ENCODE data around the gene NOP9.
A peak's percentile ranks its signal among the peaks of the same experiment; 100 is the strongest.

Gene NOP9

DNA sequence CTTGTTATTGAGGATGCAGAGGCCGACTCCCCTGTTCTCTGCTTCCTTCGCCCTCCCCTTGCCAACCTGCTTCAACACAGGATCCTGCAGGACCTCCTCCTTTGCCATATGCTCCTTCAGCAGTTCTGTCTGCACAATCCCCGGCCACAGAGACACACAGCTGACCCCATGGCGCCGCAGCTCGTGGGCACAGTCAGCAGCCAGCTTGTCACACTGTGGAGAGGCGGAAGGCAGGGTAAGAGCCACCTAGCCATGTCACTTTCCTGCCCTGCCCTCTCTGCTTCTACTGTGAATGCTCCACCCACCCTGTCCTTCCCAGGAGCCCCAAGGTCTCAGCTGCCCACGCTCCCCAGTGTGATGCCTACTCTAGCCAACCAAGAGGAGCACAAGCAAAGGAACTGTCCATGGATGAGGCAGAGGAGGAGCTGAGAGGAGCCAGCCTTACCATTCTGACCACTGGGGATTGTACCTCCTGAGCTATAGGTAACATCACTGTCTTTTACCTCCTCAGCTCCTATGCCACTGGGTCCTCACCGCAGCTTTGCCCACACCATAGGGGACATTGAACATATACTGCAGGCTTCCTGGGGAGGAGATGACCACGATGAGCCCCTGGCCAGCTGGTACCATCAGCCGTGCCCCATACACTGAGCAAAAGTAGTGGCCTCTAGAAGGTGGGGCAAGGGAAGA is 7.4 kb upstream of the NOP9 start:
- H3K27ac ChIP-seq (ENCODE audit: low read depth in 2 of 2, low read length in 2 of 2): no peak overlapping the region
- H3K4me3 ChIP-seq (ENCODE audit: low read length in 2 of 2): no peak overlapping the region
- H3K36me3 ChIP-seq (ENCODE audit: control insufficient read depth in 2 of 2, insufficient read depth in 2 of 2, low read length in 2 of 2): peaks cover 41 to 50% of the 10 kb centered on the region in 2 donors
- no peaks in the 10 kb centered on the region for H3K9me3 ChIP-seq (ENCODE audit: control insufficient read depth in 2 of 2, low read length in 2 of 2)
- no peaks in the 10 kb centered on the region for H3K4me1 ChIP-seq (ENCODE audit: control insufficient read depth in 2 of 2, insufficient read depth in 2 of 2, low read length in 2 of 2)
- H3K9ac ChIP-seq (ENCODE audit: low read depth in 1 of 2, low read length in 2 of 2): no peak overlapping the region
- H3K27me3 ChIP-seq (ENCODE audit: control insufficient read depth in 2 of 2, insufficient read depth in 2 of 2, low read length in 2 of 2): no peaks in the 10 kb centered on the region

GRCh38 chr14:24293525-24293924 is 6.1 kb upstream of the NOP9 start:
- H3K9me3 ChIP-seq (ENCODE audit: control insufficient read depth in 2 of 2, low read length in 2 of 2): no peaks in the 10 kb centered on the region
- no peak overlapping the region for H3K9ac ChIP-seq (ENCODE audit: low read depth in 1 of 2, low read length in 2 of 2)
- H3K27me3 ChIP-seq (ENCODE audit: control insufficient read depth in 2 of 2, insufficient read depth in 2 of 2, low read length in 2 of 2): no peaks in the 10 kb centered on the region
- peaks cover 0 to 4% of the 10 kb centered on the region in 2 donors for H3K4me1 ChIP-seq (ENCODE audit: control insufficient read depth in 2 of 2, insufficient read depth in 2 of 2, low read length in 2 of 2)
- H3K4me3 ChIP-seq (ENCODE audit: low read length in 2 of 2): no peak overlapping the region
- peaks cover 41 to 50% of the 10 kb centered on the region in 2 donors for H3K36me3 ChIP-seq (ENCODE audit: control insufficient read depth in 2 of 2, insufficient read depth in 2 of 2, low read length in 2 of 2)
- H3K27ac ChIP-seq (ENCODE audit: low read depth in 2 of 2, low read length in 2 of 2): no peak overlapping the region

- Histone ChIP-seq H3K4me3 (ENCODE audit: low read length in 2 of 2) (no peak overlapping the region), H3K4me1 (ENCODE audit: control insufficient read depth in 2 of 2, insufficient read depth in 2 of 2, low read length in 2 of 2) (peaks cover 18% of the 10 kb centered on the region in 2 donors), H3K9ac (ENCODE audit: low read depth in 1 of 2, low read length in 2 of 2) (no peak overlapping the region), H3K9me3 (ENCODE audit: control insufficient read depth in 2 of 2, low read length in 2 of 2) (no peaks in the 10 kb centered on the region), H3K36me3 (ENCODE audit: control insufficient read depth in 2 of 2, insufficient read depth in 2 of 2, low read length in 2 of 2) (peaks cover 20 to 32% of the 10 kb centered on the region in 2 donors), H3K27me3 (ENCODE audit: control insufficient read depth in 2 of 2, insufficient read depth in 2 of 2, low read length in 2 of 2) (no peaks in the 10 kb centered on the region), H3K27ac (ENCODE audit: low read depth in 2 of 2, low read length in 2 of 2) (no peak overlapping the region)
Observed at GRCh38 chr14:24296341-24297157, 3.1 kb upstream of the NOP9 start.

DNA sequence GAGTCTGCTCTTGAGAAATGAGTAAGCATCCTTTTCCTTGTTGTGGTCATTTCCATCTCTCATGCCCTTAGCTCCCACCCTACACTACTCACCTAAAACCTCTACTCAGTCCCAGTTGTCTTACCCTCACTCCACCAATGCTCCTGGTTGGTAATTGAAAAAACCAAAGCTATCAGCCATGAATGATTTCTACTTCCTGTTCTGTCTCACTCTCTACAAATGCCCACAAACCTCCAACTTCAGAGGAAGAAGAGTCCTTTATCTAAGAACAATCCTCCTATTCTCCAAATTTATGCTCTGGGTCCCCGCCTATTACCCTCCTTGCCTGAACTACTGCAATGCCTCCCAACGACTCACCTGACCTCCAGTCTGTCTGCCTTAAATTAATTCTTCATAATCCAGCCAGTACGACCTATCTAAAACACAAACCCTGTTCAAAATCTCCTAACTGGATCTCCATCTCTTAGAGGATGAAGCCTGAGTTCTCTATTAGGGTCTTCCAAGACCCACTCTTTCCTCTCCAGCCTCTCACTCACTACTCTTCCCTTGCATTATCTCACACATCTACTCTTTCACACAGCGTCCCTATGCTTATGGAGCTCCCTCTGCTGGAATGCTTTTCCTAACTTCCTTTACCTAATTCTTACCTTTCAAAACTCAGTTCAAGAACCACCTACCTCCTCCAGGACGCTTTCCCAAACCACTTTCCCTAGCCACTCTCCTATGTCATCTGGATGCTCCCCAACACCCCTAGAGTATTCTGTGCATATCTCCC is 2.3 kb upstream of the NOP9 start:
- H3K4me1 ChIP-seq (ENCODE audit: control insufficient read depth in 2 of 2, insufficient read depth in 2 of 2, low read length in 2 of 2): peaks cover 18% of the 10 kb centered on the region in 2 donors
- peaks cover 24 to 32% of the 10 kb centered on the region in 2 donors for H3K36me3 ChIP-seq (ENCODE audit: control insufficient read depth in 2 of 2, insufficient read depth in 2 of 2, low read length in 2 of 2)
- H3K9me3 ChIP-seq (ENCODE audit: control insufficient read depth in 2 of 2, low read length in 2 of 2): no peaks in the 10 kb centered on the region
- no peaks in the 10 kb centered on the region for H3K27me3 ChIP-seq (ENCODE audit: control insufficient read depth in 2 of 2, insufficient read depth in 2 of 2, low read length in 2 of 2)
- peak overlapping the region in 1 of 2 donors; percentile 27 for H3K27ac ChIP-seq (ENCODE audit: low read depth in 2 of 2, low read length in 2 of 2)
- no peak overlapping the region for H3K9ac ChIP-seq (ENCODE audit: low read depth in 1 of 2, low read length in 2 of 2)
- H3K4me3 ChIP-seq (ENCODE audit: low read length in 2 of 2): no peak overlapping the region

- peak overlapping the region; percentile 84 to 91 for H3K4me3 ChIP-seq (ENCODE audit: low read length in 2 of 2)
- peak overlapping the region; percentile 90 to 91 for H3K27ac ChIP-seq (ENCODE audit: low read depth in 2 of 2, low read length in 2 of 2)
- peak overlapping the region; percentile 93 to 94 for H3K9ac ChIP-seq (ENCODE audit: low read depth in 1 of 2, low read length in 2 of 2)
- no peaks in the 10 kb centered on the region for H3K27me3 ChIP-seq (ENCODE audit: control insufficient read depth in 2 of 2, insufficient read depth in 2 of 2, low read length in 2 of 2)
- H3K9me3 ChIP-seq (ENCODE audit: control insufficient read depth in 2 of 2, low read length in 2 of 2): no peaks in the 10 kb centered on the region
- H3K36me3 ChIP-seq (ENCODE audit: control insufficient read depth in 2 of 2, insufficient read depth in 2 of 2, low read length in 2 of 2): peaks cover 32 to 37% of the 10 kb centered on the region in 2 donors
- H3K4me1 ChIP-seq (ENCODE audit: control insufficient read depth in 2 of 2, insufficient read depth in 2 of 2, low read length in 2 of 2): peaks cover 18% of the 10 kb centered on the region in 2 donors
Observed at GRCh38 chr14:24298892-24299254, 777 bp upstream of the NOP9 start.

- Histone ChIP-seq H3K27ac (ENCODE audit: low read depth in 2 of 2, low read length in 2 of 2) (peak overlapping the region; percentile 90 to 91), H3K36me3 (ENCODE audit: control insufficient read depth in 2 of 2, insufficient read depth in 2 of 2, low read length in 2 of 2) (peaks cover 46 to 50% of the 10 kb centered on the region in 2 donors), H3K4me3 (ENCODE audit: low read length in 2 of 2) (peak overlapping the region; percentile 84 to 91), H3K9ac (ENCODE audit: low read depth in 1 of 2, low read length in 2 of 2) (peak overlapping the region; percentile 80 to 94), H3K4me1 (ENCODE audit: control insufficient read depth in 2 of 2, insufficient read depth in 2 of 2, low read length in 2 of 2) (peaks cover 18% of the 10 kb centered on the region in 2 donors), H3K27me3 (ENCODE audit: control insufficient read depth in 2 of 2, insufficient read depth in 2 of 2, low read length in 2 of 2) (no peaks in the 10 kb centered on the region), H3K9me3 (ENCODE audit: control insufficient read depth in 2 of 2, low read length in 2 of 2) (no peaks in the 10 kb centered on the region)
Observed at GRCh38 chr14:24300326-24300980, 803 bp downstream of the NOP9 start.

DNA sequence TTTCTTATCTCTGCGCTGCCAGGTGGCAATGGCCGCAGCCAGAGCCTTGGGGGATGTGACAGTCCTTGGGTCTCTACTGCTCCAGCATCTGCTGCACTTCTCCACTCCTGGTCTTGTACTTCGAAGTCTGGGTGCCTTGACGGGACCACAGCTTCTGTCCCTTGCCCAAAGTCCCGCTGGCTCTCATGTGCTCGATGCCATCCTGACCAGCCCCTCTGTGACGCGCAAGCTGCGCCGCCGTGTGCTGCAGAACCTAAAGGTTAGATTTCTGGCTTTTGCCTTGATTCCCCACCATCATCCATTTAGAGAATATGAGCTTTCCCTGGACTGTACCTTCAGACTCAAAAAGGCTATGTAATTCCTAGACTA is 4.4 kb downstream of the NOP9 start:
- H3K36me3 ChIP-seq (ENCODE audit: control insufficient read depth in 2 of 2, insufficient read depth in 2 of 2, low read length in 2 of 2): peaks cover 50 to 57% of the 10 kb centered on the region in 2 donors
- H3K4me1 ChIP-seq (ENCODE audit: control insufficient read depth in 2 of 2, insufficient read depth in 2 of 2, low read length in 2 of 2): peaks cover 29% of the 10 kb centered on the region in 2 donors
- H3K9me3 ChIP-seq (ENCODE audit: control insufficient read depth in 2 of 2, low read length in 2 of 2): no peaks in the 10 kb centered on the region
- H3K27ac ChIP-seq (ENCODE audit: low read depth in 2 of 2, low read length in 2 of 2): no peak overlapping the region
- H3K4me3 ChIP-seq (ENCODE audit: low read length in 2 of 2): no peak overlapping the region
- no peak overlapping the region for H3K9ac ChIP-seq (ENCODE audit: low read depth in 1 of 2, low read length in 2 of 2)
- no peaks in the 10 kb centered on the region for H3K27me3 ChIP-seq (ENCODE audit: control insufficient read depth in 2 of 2, insufficient read depth in 2 of 2, low read length in 2 of 2)

- Histone ChIP-seq H3K27me3 (ENCODE audit: control insufficient read depth in 2 of 2, insufficient read depth in 2 of 2, low read length in 2 of 2) (no peaks in the 10 kb centered on the region), H3K36me3 (ENCODE audit: control insufficient read depth in 2 of 2, insufficient read depth in 2 of 2, low read length in 2 of 2) (peaks cover 42 to 49% of the 10 kb centered on the region in 2 donors), H3K9me3 (ENCODE audit: control insufficient read depth in 2 of 2, low read length in 2 of 2) (no peaks in the 10 kb centered on the region), H3K27ac (ENCODE audit: low read depth in 2 of 2, low read length in 2 of 2) (peak overlapping the region; percentile 66 to 79), H3K4me1 (ENCODE audit: control insufficient read depth in 2 of 2, insufficient read depth in 2 of 2, low read length in 2 of 2) (peaks cover 31 to 40% of the 10 kb centered on the region in 2 donors), H3K9ac (ENCODE audit: low read depth in 1 of 2, low read length in 2 of 2) (peak overlapping the region; percentile 10 to 15), H3K4me3 (ENCODE audit: low read length in 2 of 2) (peak overlapping the region in 1 of 2 donors; percentile 59)
Observed at GRCh38 chr14:24307156-24307574, 7.5 kb downstream of the NOP9 start.

DNA sequence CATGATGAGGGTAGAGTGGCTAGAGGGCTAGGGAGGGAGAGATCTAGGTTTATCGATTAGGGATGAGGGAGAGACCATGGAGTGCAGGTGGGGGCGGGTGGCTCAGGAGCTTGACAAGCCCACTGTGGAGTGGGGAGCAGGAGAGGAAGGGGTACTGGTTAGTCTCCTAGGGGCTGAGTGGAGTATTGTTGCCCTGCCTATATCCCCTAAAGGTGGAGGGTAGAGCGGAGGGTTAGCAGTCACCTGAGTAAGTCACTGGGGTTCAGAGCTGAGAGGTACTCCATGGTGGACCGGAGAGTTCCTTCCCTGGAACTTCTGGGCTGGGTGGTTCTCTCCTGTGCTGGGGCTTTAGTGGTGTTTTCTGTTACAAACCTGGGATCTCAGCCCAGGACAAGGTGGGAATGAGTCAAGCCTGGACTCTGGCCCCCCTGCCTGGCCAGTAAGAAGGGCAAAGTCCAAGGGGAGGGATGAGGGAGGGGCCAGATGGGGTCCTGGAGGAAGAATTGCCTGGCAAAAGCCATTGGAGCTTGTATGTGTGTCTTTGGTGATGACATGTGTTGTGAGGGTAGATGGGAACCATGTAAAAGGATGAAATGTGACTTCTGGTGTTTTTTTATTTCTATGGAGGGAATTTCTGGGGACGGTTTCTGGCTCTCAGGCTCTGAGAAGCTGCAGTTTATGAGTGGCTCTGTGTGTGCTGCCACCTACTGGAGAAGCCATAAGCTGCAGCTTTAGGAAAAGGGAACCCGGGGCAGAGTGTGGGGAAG is 8.1 kb downstream of the NOP9 start, which contains the start of gene CIDEB:
TSS of gene CIDEB (minus strand) at position 403 of the 767 bp plus-strand sequence. CDS start at position 284, 119 bp downstream.
- peak within 1 kb of the TSS; percentile 66 to 79 for H3K27ac ChIP-seq (ENCODE audit: low read depth in 2 of 2, low read length in 2 of 2)
- peak within 1 kb of the TSS; percentile 10 to 15 for H3K9ac ChIP-seq (ENCODE audit: low read depth in 1 of 2, low read length in 2 of 2)
- peaks cover 36 to 43% of the 10 kb centered on the region in 2 donors for H3K36me3 ChIP-seq (ENCODE audit: control insufficient read depth in 2 of 2, insufficient read depth in 2 of 2, low read length in 2 of 2)
- H3K27me3 ChIP-seq (ENCODE audit: control insufficient read depth in 2 of 2, insufficient read depth in 2 of 2, low read length in 2 of 2): no peaks in the 10 kb centered on the region
- H3K4me3 ChIP-seq (ENCODE audit: low read length in 2 of 2): peak within 1 kb of the TSS; percentile 4 to 59
- H3K4me1 ChIP-seq (ENCODE audit: control insufficient read depth in 2 of 2, insufficient read depth in 2 of 2, low read length in 2 of 2): peaks cover 31 to 42% of the 10 kb centered on the region in 2 donors
- H3K9me3 ChIP-seq (ENCODE audit: control insufficient read depth in 2 of 2, low read length in 2 of 2): no peaks in the 10 kb centered on the region

Measured in mucosa of rectum (tissue), 2 donors.